Activated T-helper 17 cell treated with anti-CD3 and anti-CD28 coated beads, Interleukin-2, amount 50 U/mL, for 72 hours (primary cell): ENCODE results near the gene USP6NL. TPM values are rescaled to one million over a fixed set of nuclear protein-coding genes. Genes with fewer than 3 reads are reported as not detected.
"Not testable (repeated sequence)": the region's sequence is repeated elsewhere in the genome, so short reads cannot be mapped to it uniquely, and the experiment has no call there.

Experiments
- ATAC-seq: fragments of 150-1000 bp; cut with Tn5 transposase; replicated peaks from 2 replicates; pipeline ENCODE4 v1.10.0; 2021; ENCODE audit warnings: mild to moderate bottlenecking, moderate library complexity
- H3K27ac Mint-ChIP-seq: one replicate; pipeline ENCODE4 v1.8.0; 2022; ENCODE audit warnings: mixed read lengths
- H3K27me3 Mint-ChIP-seq: one replicate; pipeline ENCODE4 v1.8.0; 2022; ENCODE audit warnings: mixed read lengths
- H3K36me3 Mint-ChIP-seq: one replicate; pipeline ENCODE4 v1.8.0; 2022; ENCODE audit warnings: low read depth, mild to moderate bottlenecking, mixed read lengths
- H3K4me1 Mint-ChIP-seq: one replicate; pipeline ENCODE4 v1.8.0; 2022; ENCODE audit warnings: mixed read lengths
- H3K4me3 Mint-ChIP-seq: one replicate; pipeline ENCODE4 v1.8.0; 2022; ENCODE audit warnings: mild to moderate bottlenecking, mixed read lengths
- H3K9me3 Mint-ChIP-seq: one replicate; pipeline ENCODE4 v1.8.0; 2022; ENCODE audit warnings: mixed read lengths
- total RNA-seq, 2 donors: library from RNA; stranded (reverse); gene quantifications; one replicate each; pipeline ENCODE4 v1.2.3, GENCODE V29; 2022

The USP6NL gene
- total RNA-seq, 2 donors from 2014 or later, result 0.74 to 1.7 TPM

GRCh38 chr10:11631890-11632587 is 20.6 kb upstream of the USP6NL start:
- ATAC-seq, result peak; percentile 99
- H3K4me1 Mint-ChIP-seq, result peaks cover 4% of the 10 kb centered on the region
- no peaks in the 10 kb centered on the region for H3K36me3 Mint-ChIP-seq
- H3K9me3 Mint-ChIP-seq, result no peaks in the 10 kb centered on the region
- H3K4me3 Mint-ChIP-seq, result peak overlapping the region; percentile 40
- H3K27ac Mint-ChIP-seq, result no peak overlapping the region
- peaks cover 10% of the 10 kb centered on the region for H3K27me3 Mint-ChIP-seq

- Mint-ChIP-seq H3K4me1 (peaks cover 4% of the 10 kb centered on the region), H3K4me3 (no peak overlapping the region), H3K27me3 (peaks cover 6% of the 10 kb centered on the region), H3K36me3 (no peaks in the 10 kb centered on the region), H3K27ac (no peak overlapping the region), H3K9me3 (no peaks in the 10 kb centered on the region)
- no peak for ATAC-seq
Observed at GRCh38 chr10:11631291-11631690, 19.8 kb upstream of the USP6NL start.

GRCh38 chr10:11629731-11630130 is 18.3 kb upstream of the USP6NL start:
- H3K36me3 Mint-ChIP-seq, result no peaks in the 10 kb centered on the region
- H3K27ac Mint-ChIP-seq, result no peak overlapping the region
- H3K27me3 Mint-ChIP-seq, result peaks cover 10% of the 10 kb centered on the region
- no peak overlapping the region for H3K4me3 Mint-ChIP-seq
- no peaks in the 10 kb centered on the region for H3K9me3 Mint-ChIP-seq
- no peak for ATAC-seq
- peaks cover 4% of the 10 kb centered on the region for H3K4me1 Mint-ChIP-seq

GRCh38 chr10:11627941-11628340 is 16.5 kb upstream of the USP6NL start:
- peaks cover 12% of the 10 kb centered on the region for H3K27me3 Mint-ChIP-seq
- not testable (repeated sequence) for H3K9me3 Mint-ChIP-seq, H3K4me1 Mint-ChIP-seq, H3K36me3 Mint-ChIP-seq, H3K27ac Mint-ChIP-seq, ATAC-seq, H3K4me3 Mint-ChIP-seq

DNA sequence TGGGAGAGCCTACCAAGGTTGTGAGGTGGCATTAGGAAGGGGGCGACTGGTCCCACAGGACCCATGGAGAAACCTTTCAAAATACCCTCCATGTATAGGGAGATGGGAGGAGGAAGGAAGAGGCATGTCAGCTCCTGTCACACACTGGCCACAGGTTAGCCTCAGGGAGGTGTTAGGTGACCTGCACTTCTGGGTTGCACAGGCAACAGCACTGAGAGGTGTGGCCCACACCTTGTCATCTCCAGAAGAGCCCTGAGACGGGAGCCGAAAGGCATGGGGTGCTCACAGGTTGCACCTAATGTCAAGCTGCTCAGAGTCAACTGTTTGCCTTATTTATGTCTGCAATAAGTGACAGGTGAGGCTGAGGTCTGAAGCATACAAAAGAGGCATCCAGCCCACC is 14.6 kb upstream of the USP6NL start:
- Mint-ChIP-seq H3K4me3 (no peak overlapping the region), H3K4me1 (no peaks in the 10 kb centered on the region), H3K9me3 (no peaks in the 10 kb centered on the region), H3K27me3 (peaks cover 16% of the 10 kb centered on the region), H3K27ac (no peak overlapping the region), H3K36me3 (no peaks in the 10 kb centered on the region)
- ATAC-seq, result no peak

DNA sequence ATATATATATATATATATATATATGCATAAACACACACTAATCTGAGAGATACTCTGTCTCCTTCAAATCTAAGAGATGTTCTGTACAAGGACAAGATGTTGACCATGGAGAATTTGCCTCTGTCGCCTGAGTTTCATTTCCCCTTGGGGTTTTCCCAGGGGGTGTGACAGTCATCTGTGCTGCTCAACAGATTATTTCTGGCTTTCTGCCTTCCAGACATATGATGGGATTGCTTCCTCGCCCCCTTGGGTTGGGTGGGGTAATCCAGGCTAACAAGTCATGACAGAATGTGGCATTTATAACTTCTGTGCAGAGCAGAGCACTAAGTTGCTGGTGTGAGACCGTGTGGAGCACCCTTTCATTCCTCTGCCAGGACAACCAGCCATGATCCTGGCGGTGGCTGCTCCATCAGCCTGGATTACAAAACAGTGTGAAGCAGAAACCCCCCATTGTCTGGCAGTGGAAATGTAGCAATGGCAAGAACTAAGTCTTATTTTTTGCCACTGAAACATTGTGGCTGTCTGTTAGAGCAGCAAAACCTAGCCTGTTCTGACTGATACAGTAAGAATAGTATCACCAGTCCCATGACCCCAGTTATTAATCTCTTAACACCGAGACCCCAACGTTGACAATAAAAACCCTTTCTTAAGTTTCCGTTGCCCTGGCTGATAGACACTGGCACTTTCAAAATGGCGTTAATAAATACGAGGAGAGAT is 13.7 kb upstream of the USP6NL start:
- Mint-ChIP-seq H3K9me3 (no peaks in the 10 kb centered on the region), H3K4me3 (no peak overlapping the region), H3K27ac (no peak overlapping the region), H3K36me3 (no peaks in the 10 kb centered on the region), H3K4me1 (no peaks in the 10 kb centered on the region), H3K27me3 (peaks cover 21% of the 10 kb centered on the region)
- ATAC-seq, result no peak

DNA sequence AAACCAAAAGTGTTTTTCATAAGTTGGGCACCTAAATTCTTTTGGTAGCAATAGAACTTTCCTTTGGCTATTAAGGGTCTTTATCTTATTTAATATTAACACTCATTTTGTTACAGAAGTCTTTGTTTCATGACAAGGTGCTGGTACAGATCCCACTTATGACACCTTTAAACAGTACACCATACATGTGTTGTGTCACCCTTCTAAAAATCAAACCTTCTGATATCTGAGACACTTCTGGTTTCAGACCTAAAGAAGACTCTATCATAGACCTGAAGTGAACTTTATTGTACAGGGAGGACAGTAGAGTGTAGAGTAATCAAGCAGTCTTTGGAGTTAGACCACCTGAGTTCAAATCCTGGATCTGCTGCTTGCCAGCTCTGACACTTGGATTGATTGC is 5.8 kb upstream of the USP6NL start:
- no peak for ATAC-seq

GRCh38 chr10:11616021-11616420 is 4.6 kb upstream of the USP6NL start:
- Mint-ChIP-seq H3K4me1 (no peaks in the 10 kb centered on the region), H3K9me3 (no peaks in the 10 kb centered on the region)
- ATAC-seq, result no peak

More for the DNA sequence above, 5.8 kb upstream of the USP6NL start:
- Mint-ChIP-seq H3K27me3 (peaks cover 4% of the 10 kb centered on the region), H3K36me3 (no peaks in the 10 kb centered on the region), H3K4me3 (no peak overlapping the region), H3K4me1 (no peaks in the 10 kb centered on the region), H3K27ac (no peak overlapping the region), H3K9me3 (no peaks in the 10 kb centered on the region)

DNA sequence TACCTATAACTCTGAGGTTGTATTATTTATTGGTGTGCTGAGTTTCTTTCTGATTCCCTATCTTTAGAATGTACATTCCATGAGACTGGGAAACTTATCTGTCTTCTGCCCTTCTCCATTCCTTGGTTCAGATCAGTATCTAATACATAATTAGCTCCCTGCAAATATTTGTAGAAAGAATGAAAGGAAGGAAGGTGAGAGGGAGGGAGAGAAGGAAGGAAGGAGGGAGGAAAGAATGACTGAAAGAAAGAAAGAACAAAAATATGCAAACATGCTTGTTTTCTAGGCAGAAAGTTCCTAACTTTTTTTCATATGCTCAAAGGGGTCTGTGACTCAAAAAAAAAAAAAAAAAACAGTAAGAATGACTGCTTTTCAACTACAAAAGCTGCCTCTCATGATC is 3.9 kb upstream of the USP6NL start:
- Mint-ChIP-seq H3K4me3 (no peak overlapping the region), H3K27me3 (peaks cover under 1% of the 10 kb centered on the region), H3K36me3 (no peaks in the 10 kb centered on the region), H3K4me1 (no peaks in the 10 kb centered on the region), H3K9me3 (no peaks in the 10 kb centered on the region), H3K27ac (no peak overlapping the region)
- no peak for ATAC-seq

More at GRCh38 chr10:11616021-11616420, 4.6 kb upstream of the USP6NL start:
- Mint-ChIP-seq H3K4me3 (no peak overlapping the region), H3K27me3 (peaks cover 4% of the 10 kb centered on the region), H3K36me3 (no peaks in the 10 kb centered on the region), H3K27ac (no peak overlapping the region)

DNA sequence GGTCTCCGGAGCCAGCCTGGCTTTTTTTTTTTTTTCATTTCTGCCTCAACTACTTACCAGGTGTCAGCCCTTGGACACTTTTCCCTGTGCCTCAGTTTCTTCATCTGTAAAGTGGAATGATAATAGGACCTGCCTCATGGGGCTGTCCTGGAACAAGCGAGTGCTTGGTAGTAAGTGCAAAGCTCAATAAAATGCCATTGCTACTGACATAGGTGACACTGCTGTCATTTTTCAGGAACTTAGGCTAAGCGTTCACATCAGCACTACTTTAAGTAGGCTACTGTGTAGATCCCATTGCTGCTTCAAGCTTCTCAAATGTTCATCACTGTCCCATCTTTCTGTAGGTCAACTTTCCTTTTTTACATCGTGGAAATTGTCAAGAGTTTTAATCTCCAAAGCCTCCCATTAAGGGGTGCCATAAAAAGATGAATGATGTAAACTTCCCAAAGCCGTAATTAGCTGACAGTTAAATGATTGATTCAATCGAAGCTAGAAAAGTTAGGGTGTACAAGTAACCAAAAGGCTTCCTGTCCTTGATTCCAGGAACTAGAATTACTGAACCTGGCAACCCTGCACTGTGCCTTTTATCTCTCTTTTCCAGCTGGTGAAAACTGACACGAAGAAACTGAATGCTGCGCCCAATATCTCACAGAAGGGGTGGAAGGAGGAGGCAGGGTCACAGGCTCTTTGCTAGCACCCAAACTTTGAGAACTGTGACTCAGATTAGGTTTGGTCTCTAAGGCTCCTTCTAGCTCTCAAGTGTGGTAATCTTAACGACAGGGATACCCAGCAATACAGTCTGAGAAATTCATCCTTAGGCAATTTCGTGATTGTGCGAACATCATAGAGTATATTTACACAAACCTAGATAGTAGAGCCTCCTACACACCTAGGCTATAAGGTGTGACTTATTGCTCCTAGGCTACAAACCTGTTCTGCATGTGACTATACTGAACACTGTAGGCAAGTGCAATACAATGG is 861 bp upstream of the USP6NL start:
- Mint-ChIP-seq H3K4me1 (peaks cover 5% of the 10 kb centered on the region), H3K27ac (no peak overlapping the region), H3K4me3 (peak overlapping the region; percentile 79), H3K27me3 (peaks cover 3% of the 10 kb centered on the region), H3K9me3 (no peaks in the 10 kb centered on the region), H3K36me3 (no peaks in the 10 kb centered on the region)
- peak; percentile 54 for ATAC-seq

- Mint-ChIP-seq H3K27ac (peak overlapping the region; percentile 49), H3K36me3 (no peaks in the 10 kb centered on the region), H3K4me3 (peak overlapping the region; percentile 84), H3K4me1 (peaks cover 5% of the 10 kb centered on the region), H3K9me3 (no peaks in the 10 kb centered on the region), H3K27me3 (peaks cover 3% of the 10 kb centered on the region)
- ATAC-seq, result peak; percentile 24
Observed at GRCh38 chr10:11610826-11611247, 613 bp downstream of the USP6NL start.

DNA sequence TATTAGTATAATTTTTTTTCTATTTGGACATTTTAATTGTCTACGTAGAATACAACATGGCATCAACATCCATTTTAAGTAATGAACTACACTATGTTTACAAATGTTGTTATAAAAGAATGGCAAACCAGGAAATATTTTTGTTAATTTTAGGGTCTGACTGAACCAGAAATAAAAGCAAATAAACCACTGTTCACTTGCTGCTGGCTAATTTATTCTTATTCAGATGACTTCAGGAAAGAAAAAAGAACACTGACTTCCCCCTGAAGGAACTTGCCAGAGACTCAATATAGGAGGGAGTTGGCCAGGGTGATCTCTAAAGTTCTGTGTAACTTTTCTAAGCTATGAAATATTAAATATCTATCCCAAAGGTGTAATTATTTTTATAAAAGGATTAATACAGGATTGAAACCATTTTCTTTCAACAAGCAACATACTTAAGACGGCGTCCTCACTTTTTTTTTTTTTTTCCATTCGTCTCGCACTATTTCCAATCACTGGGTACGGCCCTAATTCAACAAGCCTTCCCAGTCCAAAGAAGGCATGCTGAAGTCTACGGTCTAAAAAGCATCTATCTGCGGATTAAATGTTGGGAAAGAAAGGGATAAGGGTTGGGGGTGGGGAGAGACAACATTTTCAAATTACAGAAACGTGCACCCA is 1.2 kb downstream of the USP6NL start:
- no peaks in the 10 kb centered on the region for H3K9me3 Mint-ChIP-seq
- no peak for ATAC-seq
- H3K4me1 Mint-ChIP-seq, result peaks cover 5% of the 10 kb centered on the region
- H3K36me3 Mint-ChIP-seq, result no peaks in the 10 kb centered on the region
- H3K4me3 Mint-ChIP-seq, result peak overlapping the region; percentile 84
- peaks cover 3% of the 10 kb centered on the region for H3K27me3 Mint-ChIP-seq
- H3K27ac Mint-ChIP-seq, result peak overlapping the region; percentile 49

DNA sequence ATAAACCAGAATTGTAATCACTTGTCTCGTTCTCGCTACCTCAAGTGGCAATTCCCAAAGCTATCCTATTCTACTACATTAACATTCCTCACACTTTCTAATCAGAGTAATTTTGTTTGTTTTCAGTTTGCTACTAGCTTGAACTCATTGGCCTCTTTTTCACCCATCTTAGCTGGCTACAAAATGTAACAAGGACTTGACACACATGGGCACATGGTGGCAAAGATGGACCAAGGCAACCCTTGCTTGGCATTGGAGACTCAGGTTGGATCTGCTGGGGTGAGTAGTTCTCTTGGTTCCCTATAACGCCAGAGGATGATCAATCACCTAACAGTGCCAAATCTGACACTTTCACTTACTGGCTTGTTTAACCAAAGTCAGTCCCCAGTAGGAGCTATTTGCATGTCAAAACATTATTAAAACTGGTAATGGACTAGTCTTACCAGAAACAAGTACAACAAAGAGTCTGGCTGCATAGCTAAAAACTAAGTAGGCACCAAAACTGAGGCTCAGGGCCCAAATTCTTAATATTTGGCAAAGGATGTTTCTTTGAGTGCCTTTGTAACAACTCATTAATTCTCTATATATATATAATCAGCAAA is 1.9 kb downstream of the USP6NL start:
- peak overlapping the region; percentile 29 for H3K4me3 Mint-ChIP-seq
- H3K27ac Mint-ChIP-seq, result no peak overlapping the region
- no peaks in the 10 kb centered on the region for H3K9me3 Mint-ChIP-seq
- ATAC-seq, result no peak
- peaks cover 3% of the 10 kb centered on the region for H3K27me3 Mint-ChIP-seq
- H3K36me3 Mint-ChIP-seq, result no peaks in the 10 kb centered on the region
- peaks cover 5% of the 10 kb centered on the region for H3K4me1 Mint-ChIP-seq

- Mint-ChIP-seq H3K36me3 (no peaks in the 10 kb centered on the region), H3K4me3 (peak overlapping the region; percentile 12), H3K27me3 (peaks cover 3% of the 10 kb centered on the region), H3K4me1 (peaks cover 5% of the 10 kb centered on the region), H3K9me3 (no peaks in the 10 kb centered on the region), H3K27ac (no peak overlapping the region)
- no peak for ATAC-seq
Observed at GRCh38 chr10:11609052-11609451, 2.4 kb downstream of the USP6NL start.
